Esophagus muscularis mucosa (tissue), 4 donors: Measurements from ENCODE around the gene CCHCR1. TPM values are rescaled to one million over a fixed set of nuclear protein-coding genes. Genes with fewer than 3 reads are reported as not detected.

ENCODE experiments used
- DNase-seq: peaks from one replicate; pipeline ENCODE4 v3.0.0-alpha.2; 2017; ENCODE audit errors: extremely low spot score
- H3K27ac ChIP-seq, 4 donors: fragments of 200-600 bp; sonication (generic); replicated peaks in 1 of 4; 1 replicate in 3 of 4; 2 replicates in 1 of 4; pipeline ENCODE4 v1.5.1; 2016 to 2019; ENCODE audit warnings: mild to moderate bottlenecking in 1 of 4
- H3K27me3 ChIP-seq, 4 donors: fragments of 200-600 bp; sonication (generic); one replicate each; pipeline versions ENCODE4 v1.5.1 to v1.6.0; 2016 to 2019
- H3K36me3 ChIP-seq, 4 donors: fragments of 200-600 bp; sonication (generic); one replicate each; pipeline ENCODE4 v1.5.1; 2016 to 2019
- H3K4me1 ChIP-seq, 4 donors: fragments of 200-600 bp; sonication (generic); one replicate each; pipeline ENCODE4 v1.5.1; 2016 to 2019
- H3K4me3 ChIP-seq, 4 donors: fragments of 200-600 bp; sonication (generic); 1 replicate in 2 of 4; 2 replicates in 2 of 4; pipeline ENCODE4 v1.5.1; 2016 to 2019; ENCODE audit warnings: mild to moderate bottlenecking in 4 of 4, moderate library complexity in 1 of 4
- H3K9me3 ChIP-seq, 4 donors: fragments of 200-600 bp; sonication (generic); 1 replicate in 3 of 4; 2 replicates in 1 of 4; pipeline ENCODE4 v1.5.1; 2016 to 2019
- EP300 ChIP-seq: sonication (generic); formaldehyde crosslinking; IDR thresholded peaks from one replicate; pipeline ENCODE4 v1.6.1; 2017; ENCODE audit warnings: antibody characterized with exemption
- POLR2A ChIP-seq: fragments of 450-650 bp; IDR thresholded peaks from one replicate; pipeline ENCODE4 v1.6.1; 2017; ENCODE audit warnings: antibody characterized with exemption, moderate library complexity, mild to moderate bottlenecking, low read depth
- POLR2AphosphoS5 ChIP-seq, 2 donors: sonication (generic); formaldehyde crosslinking; IDR thresholded peaks; one replicate each; pipeline ENCODE4 v1.6.1; 2017; ENCODE audit warnings: antibody characterized with exemption in 2 of 2
- WGBS: methylation state at CpG from one replicate; pipeline ENCODE4 v1.1.5; 2018; 5-methylcytosine and 5-hydroxymethylcytosine counted together
- intact Hi-C: fragments of 100-400 bp; cut with DNase I; formaldehyde crosslinking; loops from one replicate; pipeline ENCODE4 v1.15.1; 2023
- total RNA-seq, 4 donors: library from RNA; depleted of rRNA; stranded (reverse); fragments of >200 nt; gene quantifications; one replicate each; pipeline versions ENCODE4 v1.1.0 to v1.2.1, GENCODE V29; 2016
- TF ChIP-seq, protein P1 (sequence below), 3 experiments: fragments of 200-600 bp in 2 of 3; fragments of 450-650 bp in 1 of 3; sonication (generic) in 2 of 3; IDR thresholded peaks; one replicate each; pipeline ENCODE4 v1.5.1; 2017 to 2019; ENCODE audit warnings: antibody characterized with exemption in 3 of 3, mild to moderate bottlenecking in 2 of 3, moderate library complexity in 1 of 3

Gene CCHCR1
- total RNA-seq, 4 donors from 2014 or later = 5.8 to 11.6 (median 9.4) TPM

DNA sequence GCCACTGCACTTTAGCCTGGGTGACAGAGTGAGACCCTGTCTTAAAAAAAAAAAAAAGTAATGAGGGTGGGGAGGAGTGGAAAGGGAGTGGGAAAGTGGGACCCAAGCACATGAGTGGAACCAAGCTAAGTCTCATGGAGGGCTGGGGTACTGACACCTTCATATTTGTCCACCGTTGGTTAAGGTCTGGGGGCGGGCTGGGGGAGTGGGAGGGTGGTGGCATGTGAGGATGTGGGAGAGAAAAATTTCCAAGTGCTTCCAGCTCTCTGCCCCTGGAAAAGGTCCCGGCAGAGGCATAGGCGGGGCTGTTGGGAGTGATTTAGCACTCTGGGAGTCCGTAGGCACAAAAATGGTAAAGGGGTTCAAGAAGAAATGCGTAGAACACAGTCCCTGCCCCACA, 24.8 kb downstream of the CCHCR1 start:
- 64% methylated on average over 6 of the region's 6 CpGs for WGBS
- Histone ChIP-seq H3K27ac (no peak overlapping the region), H3K4me3 (no peak overlapping the region), H3K36me3 (no peaks in the 10 kb centered on the region), H3K27me3 (no peaks in the 10 kb centered on the region), H3K4me1 (peaks cover 4 to 8% (median 8%) of the 10 kb centered on the region in 4 donors), H3K9me3 (no peaks in the 10 kb centered on the region)
- TF ChIP-seq EP300 (no peak), POLR2AphosphoS5 (IDR thresholded peaks at IDR 0.05) (no peak), POLR2A (no peak)
- TF ChIP-seq, protein P1, sequence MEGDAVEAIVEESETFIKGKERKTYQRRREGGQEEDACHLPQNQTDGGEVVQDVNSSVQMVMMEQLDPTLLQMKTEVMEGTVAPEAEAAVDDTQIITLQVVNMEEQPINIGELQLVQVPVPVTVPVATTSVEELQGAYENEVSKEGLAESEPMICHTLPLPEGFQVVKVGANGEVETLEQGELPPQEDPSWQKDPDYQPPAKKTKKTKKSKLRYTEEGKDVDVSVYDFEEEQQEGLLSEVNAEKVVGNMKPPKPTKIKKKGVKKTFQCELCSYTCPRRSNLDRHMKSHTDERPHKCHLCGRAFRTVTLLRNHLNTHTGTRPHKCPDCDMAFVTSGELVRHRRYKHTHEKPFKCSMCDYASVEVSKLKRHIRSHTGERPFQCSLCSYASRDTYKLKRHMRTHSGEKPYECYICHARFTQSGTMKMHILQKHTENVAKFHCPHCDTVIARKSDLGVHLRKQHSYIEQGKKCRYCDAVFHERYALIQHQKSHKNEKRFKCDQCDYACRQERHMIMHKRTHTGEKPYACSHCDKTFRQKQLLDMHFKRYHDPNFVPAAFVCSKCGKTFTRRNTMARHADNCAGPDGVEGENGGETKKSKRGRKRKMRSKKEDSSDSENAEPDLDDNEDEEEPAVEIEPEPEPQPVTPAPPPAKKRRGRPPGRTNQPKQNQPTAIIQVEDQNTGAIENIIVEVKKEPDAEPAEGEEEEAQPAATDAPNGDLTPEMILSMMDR (IDR thresholded peaks at IDR 0.05) = no peak
- intact Hi-C loops = no loop called here
- DNase-seq = no peak

DNA sequence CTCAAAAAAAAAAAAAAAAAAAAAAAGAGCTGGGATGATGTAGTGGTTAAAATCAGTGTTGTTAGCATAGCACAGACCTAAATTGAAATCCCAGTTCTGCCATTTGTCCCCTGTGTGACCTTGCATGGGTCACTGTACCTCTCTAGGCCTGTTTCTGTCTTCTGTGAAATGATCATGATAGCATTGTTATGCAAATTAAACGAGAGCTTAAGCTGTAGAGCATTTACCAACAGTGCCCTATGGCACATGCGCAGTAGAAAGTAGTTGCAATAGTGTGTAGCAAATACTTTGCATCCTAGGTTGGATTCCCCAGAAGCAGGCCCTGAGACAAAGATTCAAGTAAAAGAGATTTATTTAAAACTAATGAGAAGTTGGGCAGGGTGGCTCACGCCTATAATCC, 26.0 kb downstream of the CCHCR1 start:
- Histone ChIP-seq H3K36me3 (no peaks in the 10 kb centered on the region), H3K27ac (no peak overlapping the region), H3K4me1 (peaks cover 0 to 2% (median under 1%) of the 10 kb centered on the region in 4 donors), H3K4me3 (no peak overlapping the region), H3K9me3 (no peaks in the 10 kb centered on the region), H3K27me3 (no peaks in the 10 kb centered on the region)
- intact Hi-C loops = no loop called here
- no peak for DNase-seq
- TF ChIP-seq EP300 = no peak
- no peak for TF ChIP-seq POLR2AphosphoS5 (IDR thresholded peaks at IDR 0.05)
- TF ChIP-seq POLR2A = no peak
- TF ChIP-seq, protein P1 (IDR thresholded peaks at IDR 0.05) = no peak
- WGBS = 89% methylated on average over 3 of the region's 3 CpGs

DNA sequence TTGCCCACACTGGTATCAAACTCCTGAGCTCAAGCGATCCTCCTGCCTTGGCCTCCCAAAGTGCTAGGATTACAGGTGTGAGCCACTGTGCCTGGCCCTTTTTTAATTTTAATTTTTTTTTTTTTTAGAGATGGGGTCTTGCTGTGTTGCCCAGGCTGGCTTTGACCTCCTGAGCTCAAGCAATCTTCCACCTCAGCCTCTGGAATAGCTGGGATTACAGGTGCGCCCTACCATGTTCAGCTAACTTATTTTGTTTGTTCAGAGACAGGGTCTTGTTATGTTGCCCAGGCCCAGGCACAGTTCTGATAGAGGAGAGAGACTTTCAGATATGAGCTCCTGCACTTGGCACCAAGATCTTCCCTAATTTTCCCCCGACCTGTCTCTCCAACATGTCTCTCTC, 26.9 kb downstream of the CCHCR1 start:
- Histone ChIP-seq H3K4me3 (no peak overlapping the region), H3K9me3 (no peaks in the 10 kb centered on the region), H3K27ac (no peak overlapping the region), H3K36me3 (no peaks in the 10 kb centered on the region), H3K4me1 (peaks cover 2 to 10% (median 6%) of the 10 kb centered on the region in 4 donors), H3K27me3 (no peaks in the 10 kb centered on the region)
- DNase-seq = no peak
- TF ChIP-seq POLR2A (no peak), POLR2AphosphoS5 (IDR thresholded peaks at IDR 0.05) (no peak), EP300 (no peak)
- TF ChIP-seq, protein P1 (IDR thresholded peaks at IDR 0.05) = no peak
- 92% methylated on average over 3 of the region's 3 CpGs for WGBS
- intact Hi-C loops = no loop called here

DNA sequence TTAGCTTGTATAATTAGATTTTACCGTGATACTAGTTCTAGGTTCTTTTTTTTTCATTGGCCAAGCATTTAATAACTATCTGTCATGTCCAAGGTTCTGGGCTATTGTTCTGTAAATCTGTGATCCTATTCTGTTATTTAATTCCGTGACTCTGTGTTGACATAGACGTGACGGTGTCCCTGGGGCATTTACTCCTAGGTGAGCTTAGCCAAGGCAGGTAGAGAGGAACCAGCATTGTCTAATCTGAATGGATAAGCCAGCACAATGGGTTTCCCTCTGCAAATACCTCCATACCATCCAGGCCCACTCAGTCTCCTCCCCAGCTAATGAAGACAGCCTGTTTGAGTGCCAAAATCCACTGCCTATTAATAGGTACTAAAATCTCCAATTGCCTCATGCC, 28.5 kb downstream of the CCHCR1 start:
- H3K4me3 ChIP-seq = no peak overlapping the region
- no peaks in the 10 kb centered on the region for H3K27me3 ChIP-seq
- no peak for DNase-seq
- H3K36me3 ChIP-seq = no peaks in the 10 kb centered on the region
- TF ChIP-seq POLR2A (no peak), EP300 (no peak), POLR2AphosphoS5 (IDR thresholded peaks at IDR 0.05) (no peak)
- TF ChIP-seq, protein P1 (IDR thresholded peaks at IDR 0.05) = no peak
- intact Hi-C loops = no loop called here
- 73% methylated on average over 4 of the region's 4 CpGs for whole genome bisulfite sequencing
- H3K27ac ChIP-seq = no peak overlapping the region
- peaks cover 3 to 26% (median 15%) of the 10 kb centered on the region in 4 donors for H3K4me1 ChIP-seq
- H3K9me3 ChIP-seq = no peaks in the 10 kb centered on the region

DNA sequence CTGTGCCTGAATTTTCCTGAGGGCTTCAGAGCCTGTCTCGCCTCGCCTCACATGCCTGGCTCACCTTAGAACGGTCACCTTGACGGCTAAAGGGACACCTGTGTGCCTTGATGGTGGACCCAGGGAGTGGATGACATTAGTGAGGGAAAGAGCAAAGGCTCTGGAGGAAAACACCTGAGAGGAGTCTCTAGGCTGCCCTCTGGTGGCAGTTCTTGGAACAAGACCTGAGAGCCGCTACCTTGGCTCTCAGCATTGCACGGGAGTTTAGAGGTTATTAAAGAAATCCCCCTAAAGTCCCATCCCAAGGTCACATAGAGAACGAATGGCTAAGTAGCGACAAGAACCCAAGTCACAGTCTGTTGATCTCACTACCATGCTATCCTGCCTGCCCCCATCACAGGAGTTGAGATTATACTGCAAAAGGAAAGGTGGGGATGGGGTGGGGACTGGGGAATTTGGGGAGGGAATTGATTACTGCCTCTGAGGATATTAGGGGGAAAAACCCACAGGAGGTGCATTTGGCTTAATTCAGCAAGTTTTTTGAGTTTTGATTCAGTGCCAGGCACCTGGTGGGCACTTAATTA, 29.4 kb downstream of the CCHCR1 start:
- no peak for TF ChIP-seq EP300
- TF ChIP-seq, protein P1 (IDR thresholded peaks at IDR 0.05) = peak; percentile 72 to 91 (median 78)
- no peaks in the 10 kb centered on the region for H3K9me3 ChIP-seq
- H3K27me3 ChIP-seq = no peaks in the 10 kb centered on the region
- WGBS = 11% methylated on average over 8 of the region's 8 CpGs
- H3K27ac ChIP-seq = no peak overlapping the region
- H3K36me3 ChIP-seq = no peaks in the 10 kb centered on the region
- no peak for DNase-seq
- peaks cover 6 to 34% (median 19%) of the 10 kb centered on the region in 4 donors for H3K4me1 ChIP-seq
- intact Hi-C loops = no loop called here
- no peak overlapping the region for H3K4me3 ChIP-seq
